HG02678 (cell line): Measurements from ENCODE around the gene RECQL5.

ENCODE experiments used
- ATAC-seq: cut with Tn5 transposase; IDR thresholded peaks from one replicate; pipeline ENCODE4 v1.9.1; 2021; ENCODE audit warnings: mild to moderate bottlenecking, moderate library complexity; ENCODE audit not compliant: unreplicated experiment

The RECQL5 gene

DNA sequence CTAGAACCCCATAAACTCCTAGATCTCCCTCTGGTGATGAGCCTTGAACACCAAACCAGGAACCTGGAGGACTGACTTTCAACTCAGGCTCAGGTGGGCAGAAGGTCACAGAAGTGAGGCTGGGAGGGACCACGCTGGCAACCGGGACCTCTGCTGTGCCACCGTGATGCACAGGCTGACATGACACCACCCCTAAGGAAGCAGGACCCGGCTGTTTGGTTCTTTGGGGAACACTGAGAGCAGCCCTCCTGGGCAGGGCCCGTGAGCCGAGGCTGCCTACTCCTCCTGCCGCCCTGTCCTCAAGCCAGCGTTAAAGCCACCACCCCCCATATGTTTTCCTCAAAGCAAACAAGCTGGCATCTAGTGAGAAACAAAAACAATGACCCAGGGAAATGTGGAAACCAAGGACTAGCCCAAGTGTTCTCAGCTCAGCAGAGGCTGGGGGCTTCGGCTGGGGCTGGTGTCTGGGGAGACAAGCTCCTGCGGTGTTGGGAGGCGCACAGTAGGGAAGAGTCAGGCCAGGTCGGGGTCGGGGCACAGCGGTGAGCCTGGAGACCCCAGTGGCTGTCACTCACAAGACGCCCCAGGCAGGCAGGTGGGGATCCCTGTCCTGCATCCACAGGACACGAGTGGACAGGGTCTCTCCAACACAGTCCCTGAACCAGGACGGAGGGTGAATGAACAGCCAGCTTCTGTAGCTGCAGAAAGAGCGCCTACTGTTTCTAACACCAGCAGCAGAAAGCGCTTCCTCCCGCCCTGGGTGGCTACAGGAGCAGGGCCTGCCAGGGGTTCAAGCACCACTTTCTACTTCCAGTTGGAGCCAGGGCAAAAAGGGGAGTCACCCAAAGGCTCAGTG, 32.0 kb downstream of the RECQL5 start:
- no peak for ATAC-seq

DNA sequence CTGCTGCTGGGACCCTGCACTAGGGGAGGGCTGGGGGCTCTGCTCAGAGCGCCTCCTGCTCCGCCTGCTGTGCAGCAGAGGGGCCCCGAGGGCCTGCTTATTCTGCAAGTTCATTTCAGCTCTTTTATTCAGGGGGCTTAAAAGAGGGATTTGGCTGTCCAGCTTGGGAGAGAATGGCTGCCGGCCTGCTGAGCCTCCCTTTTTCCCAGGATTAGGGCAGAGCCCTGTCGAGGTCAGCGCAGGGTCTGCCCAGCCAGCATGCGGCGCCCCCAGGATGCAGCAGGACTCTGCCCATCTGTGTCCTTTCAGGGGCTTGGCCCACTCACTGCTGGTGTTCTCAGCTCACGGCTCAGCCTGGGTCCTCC, 32.6 kb downstream of the RECQL5 start:
- ATAC-seq = no peak

DNA sequence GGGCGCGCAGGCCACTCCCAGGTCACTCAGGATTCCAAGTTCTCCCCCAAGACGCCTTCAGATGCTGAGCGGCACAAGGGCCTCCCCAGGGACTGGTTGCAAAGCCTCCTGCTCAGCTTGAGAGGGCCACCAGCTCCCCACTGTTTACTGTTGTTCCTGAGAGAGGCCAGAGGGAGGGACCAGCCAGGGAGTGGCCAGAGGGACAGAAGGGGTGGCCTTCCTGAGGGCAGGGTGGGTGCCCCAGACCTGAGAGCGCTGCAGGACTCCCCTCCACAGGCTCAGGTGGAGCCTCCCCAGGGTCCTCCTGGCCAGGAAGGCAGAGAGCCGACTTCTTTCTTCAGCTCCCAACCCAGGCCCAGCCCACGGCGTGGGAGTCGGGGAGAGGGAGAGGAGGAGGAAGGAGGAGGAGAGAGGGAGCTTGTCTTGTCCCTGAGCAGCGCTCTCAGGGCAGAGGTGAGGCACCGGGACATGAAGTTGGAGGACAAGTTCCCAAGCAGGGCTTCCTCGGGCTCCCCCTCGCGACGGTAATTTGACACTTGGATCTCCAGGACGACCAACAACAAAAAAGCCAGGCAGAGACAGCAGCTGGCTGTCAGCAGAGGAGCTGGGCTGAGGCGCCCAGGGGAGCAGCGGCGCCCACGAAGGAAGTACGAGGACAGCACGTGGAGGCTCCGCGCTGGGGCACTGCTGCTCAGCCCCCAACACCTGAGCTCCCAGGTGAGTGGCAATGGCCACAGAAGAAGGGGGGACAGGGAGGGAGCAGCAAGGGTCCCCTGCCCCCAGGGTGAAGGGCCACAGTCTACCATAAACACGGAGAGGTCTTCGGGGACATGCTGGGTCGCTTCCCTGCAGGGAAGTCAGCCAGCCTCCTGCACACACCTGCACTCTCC, 33.2 kb downstream of the RECQL5 start:
- no peak for ATAC-seq

DNA sequence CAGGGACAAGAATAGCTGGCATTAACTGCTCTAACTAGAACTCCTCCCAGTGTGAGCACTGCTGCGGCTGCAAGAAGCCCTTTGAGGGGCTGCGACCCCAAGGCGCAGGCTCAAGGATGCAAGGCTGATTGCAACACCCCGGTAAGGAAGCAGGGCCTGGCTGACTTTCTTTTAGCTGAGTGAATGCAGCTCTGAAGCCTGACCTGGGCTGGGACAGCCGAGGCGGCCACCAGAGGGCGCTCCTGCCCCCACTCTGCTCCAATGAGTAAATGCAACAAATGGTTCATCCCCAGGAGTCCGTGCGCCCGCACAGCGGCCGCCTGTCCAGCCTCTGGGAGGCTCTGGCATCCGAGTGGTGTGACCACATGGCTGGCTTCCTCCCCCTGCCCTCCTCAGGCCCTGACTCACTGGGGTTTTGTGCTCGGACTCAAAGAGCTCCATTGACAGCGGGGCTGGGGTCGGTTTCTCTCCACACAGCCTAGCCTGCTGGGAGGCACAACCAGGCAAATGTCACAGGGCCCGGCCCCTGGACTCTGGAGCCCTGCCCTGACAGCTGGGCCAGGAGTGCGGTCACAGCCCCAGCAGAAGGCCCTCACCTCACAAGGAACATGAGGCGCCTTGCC, 34.0 kb downstream of the RECQL5 start, which contains the start of gene SMIM5:
Gene SMIM5 (plus strand): TSS at position 572 of the 623 bp plus-strand sequence. CDS start 6,768 bp downstream, outside the sequence.
- ATAC-seq = peak; percentile 63

DNA sequence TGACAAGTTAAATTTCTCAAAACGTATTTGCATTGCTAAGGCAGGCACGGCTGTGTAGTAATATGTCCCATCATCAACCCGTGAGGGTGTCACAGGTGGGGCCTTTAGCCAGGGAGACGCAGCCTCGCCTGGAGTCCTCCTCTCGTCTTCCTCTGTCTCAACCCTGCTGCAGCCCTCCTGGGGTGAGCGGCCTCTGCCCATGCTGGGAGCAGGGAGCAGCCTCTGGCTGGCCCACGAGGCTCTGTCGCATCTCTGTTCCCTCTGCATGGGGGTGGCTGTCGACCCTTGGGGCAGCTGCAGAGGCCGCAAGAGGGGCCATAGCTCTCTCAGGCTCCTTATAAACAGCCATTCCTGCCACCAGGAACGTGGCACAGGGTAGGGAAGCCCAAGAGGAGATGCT, 34.5 kb downstream of the RECQL5 start:
- no peak for ATAC-seq

DNA sequence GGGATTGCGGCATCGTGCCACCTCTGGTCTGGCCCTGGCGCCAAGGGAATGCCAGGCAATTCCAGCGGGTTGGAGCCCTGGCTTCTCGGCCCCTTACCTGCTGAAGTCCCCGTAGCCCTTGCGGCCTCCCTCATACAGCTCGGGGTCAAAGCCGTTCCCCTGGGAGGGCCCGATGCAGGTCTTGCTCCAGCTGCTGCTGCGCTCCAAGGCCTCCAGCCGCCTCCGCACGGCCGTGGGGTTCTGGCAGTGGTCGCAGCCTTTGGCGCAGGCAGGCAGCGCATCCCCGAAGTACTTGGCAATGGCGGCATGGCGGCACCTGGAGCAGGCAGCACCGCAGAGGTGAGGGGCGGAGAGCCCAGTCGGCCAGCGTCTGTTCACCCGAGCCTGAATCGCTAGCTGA, 35.6 kb downstream of the RECQL5 start:
- ATAC-seq = no peak

DNA sequence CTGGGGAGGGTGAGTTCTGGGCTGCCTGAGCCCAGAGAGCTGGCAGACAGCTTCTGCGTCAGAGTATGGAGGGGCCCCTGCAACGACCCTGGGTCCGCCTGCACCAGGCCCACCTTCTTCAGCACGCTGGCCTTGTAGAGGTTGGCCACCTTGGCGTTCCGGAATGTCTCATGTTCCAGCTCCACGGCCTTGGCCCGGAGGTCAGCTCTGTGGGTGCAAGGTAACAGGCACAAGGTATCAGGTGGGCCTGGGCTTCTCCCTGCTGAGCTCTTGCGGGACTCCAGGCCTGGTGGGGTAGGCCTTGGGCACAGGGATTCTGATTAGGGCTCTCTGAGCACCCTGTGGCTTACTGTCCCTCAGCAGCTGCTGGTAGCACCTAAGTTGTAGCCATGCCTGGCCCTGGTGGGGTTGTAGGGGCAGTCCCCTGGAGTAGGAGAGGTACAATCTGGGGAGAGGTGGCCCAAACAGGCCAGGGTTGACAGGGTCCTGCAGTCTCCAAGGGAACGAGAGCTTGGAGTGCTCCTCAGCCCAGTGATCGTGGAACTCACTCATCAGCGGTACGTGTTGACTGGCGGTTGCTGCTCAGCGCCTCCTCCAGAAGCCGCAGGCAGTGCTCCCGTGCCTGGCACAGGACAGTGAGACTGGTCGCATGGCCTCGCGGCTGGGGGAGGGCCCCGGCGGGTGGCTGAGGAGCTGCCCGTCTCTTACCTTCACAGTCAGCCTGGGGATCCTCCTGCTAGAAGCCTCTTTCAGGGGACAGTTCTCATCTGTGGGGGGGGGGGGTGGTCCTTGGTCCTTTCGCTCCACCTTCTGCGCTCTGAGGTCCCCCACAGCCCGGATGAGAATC, 36.7 kb downstream of the RECQL5 start:
- ATAC-seq = no peak

DNA sequence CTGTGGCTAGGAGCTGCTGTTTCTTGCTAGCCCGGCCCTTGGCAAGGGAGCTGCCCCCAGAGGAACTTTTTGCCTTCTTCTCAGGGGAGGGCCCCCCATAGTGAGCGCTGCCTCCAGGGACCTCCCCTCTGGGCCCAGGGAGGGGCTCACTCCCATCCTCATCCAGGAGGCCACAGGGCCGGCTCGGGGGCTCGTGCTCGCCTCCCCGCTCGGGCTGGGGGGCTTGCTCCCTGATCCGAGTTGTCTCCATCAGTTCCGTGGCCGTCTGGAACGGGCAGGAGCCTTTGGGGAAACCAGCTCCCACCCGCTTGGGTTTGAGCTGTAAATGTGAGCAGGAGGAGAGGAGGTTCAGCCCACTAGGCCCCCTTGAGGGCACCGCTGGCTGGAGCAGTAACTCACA, 37.8 kb downstream of the RECQL5 start:
- ATAC-seq = no peak

DNA sequence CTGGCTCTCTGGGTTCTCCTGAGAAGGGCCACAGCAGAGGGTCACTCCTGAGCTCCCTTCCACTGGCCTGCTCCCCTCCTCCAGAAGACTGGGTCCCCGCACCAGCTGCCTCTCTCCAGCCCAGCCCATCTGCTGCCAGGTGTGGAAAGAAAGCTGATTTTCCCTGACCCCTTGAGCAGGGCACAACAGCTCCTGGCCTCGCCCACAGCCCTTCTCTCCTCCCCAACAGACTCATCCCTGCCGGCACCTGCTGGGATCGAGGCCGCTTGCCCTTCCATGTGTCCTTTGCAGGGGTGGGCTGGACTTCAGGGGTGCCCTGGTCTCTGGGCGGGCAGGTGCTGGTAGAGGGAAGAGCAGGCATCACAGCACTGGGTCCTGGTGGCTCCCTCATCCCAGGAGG, 38.5 kb downstream of the RECQL5 start:
- ATAC-seq = no peak

DNA sequence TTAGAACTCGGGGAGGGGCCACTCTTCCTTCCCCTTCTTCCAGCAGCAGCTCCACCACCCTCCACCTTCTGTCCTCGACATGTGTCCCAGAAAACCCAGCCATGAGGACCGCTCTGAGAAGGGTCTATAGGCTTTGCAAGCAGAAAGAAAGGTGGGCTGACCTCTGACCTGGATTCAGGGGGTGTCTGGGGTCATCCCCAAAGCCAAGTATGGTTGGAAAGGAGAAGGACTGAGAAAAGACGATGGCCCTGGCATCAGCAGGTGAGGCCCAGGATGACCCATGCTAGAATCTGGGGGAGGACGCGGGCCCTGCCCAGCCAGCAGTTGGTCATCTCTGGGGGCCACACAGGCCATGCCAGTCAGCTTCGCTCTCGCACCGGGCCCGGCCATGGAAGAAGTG, 39.9 kb downstream of the RECQL5 start:
- no peak for ATAC-seq

DNA sequence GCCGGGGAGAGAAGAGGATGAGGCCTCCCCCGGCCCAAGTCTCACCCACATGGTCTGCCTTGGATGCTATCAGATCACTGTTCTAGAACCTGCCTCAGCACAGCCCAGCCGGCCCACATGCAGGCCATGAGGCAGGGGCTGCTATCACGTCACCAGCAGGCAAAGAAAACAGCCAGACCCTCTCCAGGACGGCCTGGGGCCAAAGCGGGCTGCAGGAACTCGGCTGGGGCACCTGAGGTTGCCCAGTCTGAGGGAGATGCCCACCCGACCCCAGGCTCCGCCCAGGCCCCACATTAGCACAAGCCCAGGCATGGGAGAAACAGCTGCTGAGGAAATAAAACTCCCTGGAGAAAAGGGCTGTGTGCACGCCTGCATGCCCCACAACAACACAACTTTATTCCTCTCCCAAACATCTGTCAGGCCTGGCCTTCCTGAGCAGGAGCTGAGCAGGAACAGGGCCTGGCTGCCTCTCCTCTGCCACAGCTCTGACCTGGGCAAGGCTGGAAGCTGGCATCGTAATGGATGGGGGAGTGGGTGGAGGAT, 40.4 kb downstream of the RECQL5 start:
- no peak for ATAC-seq

DNA sequence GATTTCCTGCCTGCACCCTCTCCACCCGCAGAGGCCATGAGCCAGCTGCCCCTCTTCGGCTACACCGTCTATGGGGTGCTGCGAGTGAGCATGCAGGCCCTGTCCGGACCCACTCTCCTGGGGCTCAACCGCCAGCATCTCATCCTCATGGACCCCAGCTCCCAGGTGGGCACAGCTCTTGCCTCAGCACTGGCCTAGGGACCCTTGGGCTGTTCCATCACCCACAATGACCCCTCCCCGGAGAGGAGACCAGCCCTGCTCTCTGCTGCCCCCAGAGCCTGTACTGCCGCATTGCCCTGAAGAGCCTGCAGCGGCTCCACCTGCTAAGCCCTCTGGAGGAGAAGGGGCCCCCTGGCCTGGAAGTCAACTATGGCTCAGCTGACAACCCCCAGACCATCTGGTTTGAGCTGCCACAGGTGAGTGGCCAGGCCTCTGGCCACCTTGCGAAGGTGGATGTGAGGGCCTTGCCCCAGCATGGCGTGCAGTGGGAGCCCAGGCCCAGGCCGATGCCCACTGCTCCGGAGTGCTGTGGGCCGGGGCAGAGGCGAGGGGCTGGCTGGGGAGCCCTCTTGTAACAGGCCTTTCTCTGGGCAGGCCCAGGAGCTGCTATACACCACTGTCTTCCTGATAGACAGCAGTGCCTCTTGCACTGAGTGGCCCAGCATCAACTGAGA, 41.0 kb downstream of the RECQL5 start:
- ATAC-seq = no peak

DNA sequence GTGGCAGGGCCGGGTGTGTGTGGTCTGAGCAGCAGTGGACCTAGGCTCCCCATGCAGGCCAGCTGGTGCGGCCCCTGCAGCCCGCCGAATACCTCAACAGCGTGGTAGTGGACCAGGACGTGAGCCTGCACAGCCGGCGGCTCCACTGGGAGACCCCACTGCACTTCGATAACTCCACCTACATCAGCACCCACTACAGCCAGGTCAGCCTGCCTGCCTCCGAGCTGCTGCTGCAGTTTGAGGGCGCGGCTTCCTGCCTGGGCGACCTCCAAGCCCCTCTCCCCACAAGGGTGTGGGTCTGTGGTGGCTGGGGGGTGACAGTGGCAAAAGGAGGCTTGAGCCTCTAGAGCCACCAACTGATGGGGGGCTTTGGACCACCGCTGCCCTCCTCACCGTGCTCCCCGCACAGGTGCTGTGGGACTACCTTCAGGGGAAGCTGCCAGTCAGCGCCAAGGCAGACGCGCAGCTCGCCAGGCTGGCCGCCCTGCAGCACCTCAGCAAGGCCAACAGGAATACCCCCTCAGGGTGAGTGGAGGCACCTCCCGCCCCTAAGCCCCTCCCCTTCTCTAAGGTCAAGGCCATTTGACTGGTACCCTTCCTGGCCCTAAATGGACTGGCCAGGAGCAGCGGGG, 42.1 kb downstream of the RECQL5 start:
- ATAC-seq = no peak

DNA sequence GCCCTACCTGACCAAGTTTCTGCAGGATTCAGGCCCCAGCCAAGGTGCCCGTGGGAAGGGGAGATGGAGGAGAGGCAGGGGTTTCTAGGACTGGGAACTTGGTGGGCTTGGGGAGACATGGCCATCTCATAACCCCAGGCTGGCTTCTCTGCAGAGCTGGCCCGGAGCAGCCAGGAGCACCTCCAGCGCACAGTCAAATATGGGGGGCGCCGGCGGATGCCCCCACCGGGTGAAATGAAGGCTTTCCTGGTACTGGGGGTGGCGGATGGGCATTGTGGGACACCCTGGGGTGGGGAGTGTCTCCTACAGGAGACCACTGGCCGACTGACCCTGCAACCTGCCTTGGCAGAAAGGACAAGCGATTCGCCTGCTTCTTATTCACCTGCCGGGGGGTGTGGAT, 42.9 kb downstream of the RECQL5 start:
- ATAC-seq = no peak

DNA sequence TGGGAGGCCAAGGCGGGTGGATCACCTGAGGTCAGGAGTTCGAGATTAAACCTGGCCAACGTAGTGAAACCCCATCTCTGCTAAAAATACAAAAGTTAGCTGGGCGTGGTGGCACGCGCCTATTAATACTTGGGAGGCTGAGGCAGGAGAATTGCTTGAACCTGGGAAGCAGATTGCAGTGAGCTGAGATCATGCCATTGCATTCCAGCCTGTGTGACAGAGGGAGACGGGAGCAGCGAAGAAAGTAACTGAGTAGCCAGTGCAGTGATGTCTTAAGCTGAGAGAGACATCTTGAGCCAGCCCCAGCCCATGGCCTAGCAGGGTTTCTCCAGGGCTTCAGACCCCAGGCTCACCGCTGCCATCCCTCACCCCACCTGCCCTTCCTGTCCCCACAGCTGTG, 43.6 kb downstream of the RECQL5 start:
- ATAC-seq = no peak

DNA sequence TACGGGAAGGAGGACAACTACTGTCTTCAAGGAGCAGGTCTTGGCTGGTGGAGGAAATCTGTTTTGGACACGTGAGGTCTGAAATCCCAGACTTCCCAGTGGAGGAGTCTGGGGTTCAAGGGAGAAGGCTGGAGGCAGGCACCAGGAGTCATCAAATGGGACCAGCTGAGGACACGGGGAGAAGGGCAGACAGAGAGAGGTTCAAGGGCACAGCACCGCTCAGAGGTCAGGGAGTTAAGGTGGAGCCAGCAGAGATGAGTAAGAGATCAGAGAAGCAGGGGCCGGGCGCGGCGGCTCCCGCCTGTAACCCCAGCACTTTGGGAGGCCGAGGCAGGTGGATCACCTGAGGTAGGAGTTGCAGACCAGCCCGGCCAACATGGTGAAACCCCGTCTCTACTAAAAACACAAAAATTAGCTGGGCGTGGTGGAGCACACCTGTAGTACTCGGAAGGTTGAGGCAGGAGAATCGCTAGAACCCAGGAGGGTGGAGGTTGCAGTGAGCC, 44.1 kb downstream of the RECQL5 start:
- no peak for ATAC-seq

DNA sequence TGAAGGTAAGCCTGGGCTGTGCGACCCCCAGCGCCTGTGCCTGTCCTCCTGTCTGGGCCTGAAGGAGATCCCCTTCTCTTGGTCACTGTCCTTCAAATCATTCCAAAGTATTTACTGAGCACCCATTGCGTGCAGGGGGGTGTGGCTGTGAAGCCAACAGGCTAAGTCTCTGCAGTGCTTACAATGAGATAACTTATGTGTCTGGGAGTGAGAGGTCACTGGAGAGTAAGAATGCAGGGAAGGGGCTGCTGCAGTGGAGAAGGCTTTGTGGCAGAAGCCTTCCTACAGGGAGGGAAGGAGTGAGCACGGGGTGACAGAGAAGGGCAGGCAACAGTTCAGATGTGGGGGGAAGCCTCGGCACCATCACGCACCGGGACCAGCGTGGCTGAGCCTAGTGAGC, 44.9 kb downstream of the RECQL5 start:
- ATAC-seq = no peak

DNA sequence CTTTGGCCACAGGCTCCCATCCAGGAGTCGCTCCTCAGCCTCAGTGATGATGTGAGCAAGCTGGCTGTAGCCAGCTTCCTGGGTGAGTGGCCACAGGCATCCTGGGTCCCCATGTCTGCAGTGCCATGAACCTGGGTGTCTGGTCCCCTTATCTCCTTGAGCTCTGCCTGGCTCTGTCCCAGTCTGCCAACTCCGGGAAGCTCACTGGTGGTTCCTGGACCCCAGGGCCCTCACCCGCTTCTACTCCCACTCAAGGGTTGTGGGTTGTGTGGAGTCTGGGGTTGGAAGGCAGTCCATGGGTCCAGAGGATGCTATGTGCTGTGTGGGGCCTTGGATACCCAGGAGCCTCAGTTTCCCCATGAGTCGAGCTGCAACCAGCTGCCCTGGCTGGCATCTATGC, 45.5 kb downstream of the RECQL5 start:
- ATAC-seq = no peak
